Immature natural killer cell (primary cell): ENCODE data around the gene ETFB. TPM values are rescaled to one million over a fixed set of nuclear protein-coding genes. Genes with fewer than 3 reads are reported as not detected.
A peak's percentile ranks its signal among the peaks of the same experiment; 100 is the strongest.

Experiments
- DNase-seq, 3 donors: peaks; one replicate each; pipeline ENCODE4 v3.0.0; 2022; ENCODE audit warnings: mixed read lengths in 1 of 3
- H3K27ac Mint-ChIP-seq, 6 donors: one replicate each; pipeline ENCODE4 v1.8.0; 2020; ENCODE audit warnings: mixed read lengths in 6 of 6, mild to moderate bottlenecking in 5 of 6, inconsistent platforms in 4 of 6, moderate library complexity in 3 of 6
- H3K27me3 Mint-ChIP-seq, 3 donors: one replicate each; pipeline ENCODE4 v1.8.0; 2020 to 2021; ENCODE audit warnings: low read depth in 3 of 3, mild to moderate bottlenecking in 3 of 3, mixed read lengths in 3 of 3, moderate library complexity in 3 of 3, inconsistent platforms in 1 of 3
- H3K36me3 Mint-ChIP-seq, 3 donors: one replicate each; pipeline ENCODE4 v1.8.0; 2020; ENCODE audit warnings: mixed read lengths in 3 of 3, inconsistent platforms in 2 of 3, mild to moderate bottlenecking in 2 of 3
- H3K4me1 Mint-ChIP-seq, 2 donors: one replicate each; pipeline ENCODE4 v1.8.0; 2020; ENCODE audit warnings: inconsistent platforms in 2 of 2, mild to moderate bottlenecking in 2 of 2, mixed read lengths in 2 of 2, moderate library complexity in 1 of 2
- H3K4me3 Mint-ChIP-seq, 5 donors: one replicate each; pipeline ENCODE4 v1.8.0; 2020; ENCODE audit warnings: mild to moderate bottlenecking in 5 of 5, mixed read lengths in 5 of 5, inconsistent platforms in 3 of 5, moderate library complexity in 3 of 5
- H3K9me3 Mint-ChIP-seq, 6 donors: one replicate each; pipeline ENCODE4 v1.8.0; 2020; ENCODE audit warnings: mild to moderate bottlenecking in 6 of 6, mixed read lengths in 6 of 6, inconsistent platforms in 4 of 6, moderate library complexity in 3 of 6
- polyA plus RNA-seq, 3 donors: library from polyadenylated mRNA; unstranded; fragments of 300-500 nt; fragmentation: Illumina TruSeq; gene quantifications; one replicate each; pipeline ENCODE4 v1.2.3, GENCODE V29; 2021

ETFB gene
- polyA plus RNA-seq, 3 donors from 2014 or later: 49.9 to 74.4 (median 69.3) TPM

DNA sequence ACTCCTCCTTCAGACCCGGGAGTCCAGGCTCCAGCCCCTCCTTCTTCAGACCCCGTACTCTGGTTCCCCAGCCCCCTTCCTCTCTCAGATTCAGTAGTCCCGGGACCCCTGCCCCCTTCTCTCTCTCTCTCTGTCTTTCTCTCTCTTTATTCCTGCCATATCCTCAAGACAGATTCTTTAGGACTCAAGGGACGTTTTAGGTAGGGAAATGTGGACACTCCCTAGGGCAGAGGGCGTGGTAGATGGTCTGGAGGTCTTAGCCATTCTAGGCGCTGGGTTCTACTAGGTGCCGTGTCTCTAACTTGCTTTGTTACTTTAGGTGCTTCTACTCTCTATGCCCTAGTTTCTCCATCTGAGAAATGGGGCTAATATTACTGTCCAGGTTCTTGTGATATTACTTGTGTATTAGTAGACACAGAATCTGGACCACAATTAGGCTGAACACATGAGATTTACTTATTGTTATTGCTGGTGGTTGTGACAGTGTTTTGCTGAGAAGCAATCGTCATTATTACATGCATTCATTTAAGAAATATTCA, 25.0 kb upstream of the ETFB start:
- Mint-ChIP-seq H3K27me3 (peaks cover 6 to 15% (median 7%) of the 10 kb centered on the region in 3 donors), H3K36me3 (peaks cover 0 to 11% (median 7%) of the 10 kb centered on the region in 3 donors), H3K27ac (peak overlapping the region; percentile 86 to 98 (median 96)), H3K4me3 (peak overlapping the region; percentile 87 to 96 (median 92)), H3K4me1 (peaks cover 78 to 83% of the 10 kb centered on the region in 2 donors), H3K9me3 (no peaks in the 10 kb centered on the region)
- DNase-seq: no peak

DNA sequence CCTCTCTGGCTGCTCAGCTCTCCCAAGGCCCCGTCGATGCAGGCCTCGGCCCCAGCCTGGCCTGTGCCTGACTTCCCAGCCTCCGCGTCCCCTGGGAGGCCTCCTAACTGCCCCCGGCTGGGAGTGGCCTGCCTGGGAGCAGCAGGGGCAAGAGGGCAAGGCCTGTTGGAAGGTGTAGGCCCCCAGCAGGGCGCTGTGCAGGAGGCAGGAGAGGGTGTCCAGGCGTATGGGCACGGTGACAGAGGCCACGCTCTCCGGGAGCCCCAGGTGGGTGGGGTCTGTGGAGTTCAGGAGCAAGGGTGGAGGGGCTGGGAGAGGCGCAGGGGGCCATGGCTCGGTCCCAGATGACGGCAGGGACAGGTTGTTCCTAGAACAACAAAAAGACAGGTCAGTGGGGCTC, 23.0 kb upstream of the ETFB start:
- Mint-ChIP-seq H3K27me3 (peaks cover 2 to 8% (median 5%) of the 10 kb centered on the region in 3 donors), H3K4me3 (peak overlapping the region; percentile 87 to 96 (median 92)), H3K4me1 (peaks cover 71 to 72% of the 10 kb centered on the region in 2 donors), H3K27ac (peak overlapping the region; percentile 86 to 98 (median 96)), H3K36me3 (peaks cover 0 to 11% (median 7%) of the 10 kb centered on the region in 3 donors), H3K9me3 (no peaks in the 10 kb centered on the region)
- DNase-seq: no peak

DNA sequence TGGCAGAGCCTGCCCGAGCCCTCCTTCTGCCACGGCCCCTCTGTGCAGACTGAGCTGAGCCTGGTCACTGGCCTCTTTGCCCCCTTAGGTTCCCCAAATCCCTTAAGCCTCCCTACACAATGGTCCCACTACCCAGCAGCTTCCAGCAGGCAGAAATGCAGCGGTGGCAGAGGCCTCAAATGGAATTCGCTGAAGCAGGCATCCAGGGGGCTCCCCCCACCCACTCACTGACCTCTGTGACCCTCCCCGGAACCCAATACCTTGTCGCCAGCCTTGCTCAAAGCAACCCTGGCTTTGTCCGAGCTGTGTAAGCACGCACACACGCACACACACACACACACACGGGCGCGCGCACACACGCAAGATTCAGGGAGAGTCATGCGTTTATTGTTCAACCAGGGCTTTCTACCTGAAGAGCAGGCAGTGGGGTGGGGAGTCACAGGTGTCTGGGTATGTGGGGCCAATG, 21.8 kb upstream of the ETFB start, which contains the start of gene LIM2:
TSS of gene LIM2 (minus strand) at position 51 of the 466 bp plus-strand sequence. CDS start 531 bp downstream, outside the sequence.
- H3K4me3 Mint-ChIP-seq: peak within 1 kb of the TSS; percentile 87 to 96 (median 92)
- DNase-seq: peak in 1 of 3 donors; percentile 41
- peak within 1 kb of the TSS; percentile 84 to 98 (median 92) for H3K27ac Mint-ChIP-seq
- peaks cover 74% of the 10 kb centered on the region in 2 donors for H3K4me1 Mint-ChIP-seq
- H3K9me3 Mint-ChIP-seq: no peaks in the 10 kb centered on the region
- H3K36me3 Mint-ChIP-seq: peaks cover 0 to 11% (median 4%) of the 10 kb centered on the region in 3 donors
- H3K27me3 Mint-ChIP-seq: peaks cover 0 to 8% (median 2%) of the 10 kb centered on the region in 3 donors

DNA sequence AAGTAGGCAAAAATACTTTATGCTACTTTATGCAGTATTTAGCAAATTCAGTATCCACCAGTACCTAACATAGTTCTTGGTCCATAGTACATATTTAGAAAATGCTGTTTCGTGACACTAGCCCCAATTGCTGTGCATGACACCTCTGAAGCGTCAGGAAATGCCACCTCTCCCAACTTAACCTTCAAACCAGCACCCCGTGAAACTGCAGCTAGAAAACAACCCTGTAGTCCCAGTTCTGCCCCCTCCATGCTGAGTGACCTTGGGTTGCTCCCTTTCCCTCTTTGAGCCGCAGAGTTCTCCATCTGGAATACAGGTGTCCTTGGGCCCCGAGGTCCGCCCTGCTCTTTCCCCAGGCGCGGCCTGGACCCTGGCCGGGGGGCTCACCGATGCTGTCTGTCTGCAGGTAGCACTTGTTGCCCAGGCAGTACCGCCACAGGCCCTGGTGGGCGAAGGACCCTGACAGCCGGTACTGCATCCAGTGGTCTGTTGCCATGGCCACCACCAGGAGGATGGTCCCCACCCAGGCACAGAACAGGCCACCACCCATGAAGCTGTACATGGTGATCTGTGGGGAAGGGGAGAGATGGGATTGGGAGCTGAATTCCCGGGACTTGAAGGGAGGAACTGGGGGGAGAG, 20.8 kb upstream of the ETFB start:
- peak; percentile 67 to 76 (median 72) for DNase-seq
- Mint-ChIP-seq H3K36me3 (peaks cover 0 to 11% (median 4%) of the 10 kb centered on the region in 3 donors), H3K4me1 (peaks cover 78 to 79% of the 10 kb centered on the region in 2 donors), H3K27me3 (peaks cover 0 to 8% (median 2%) of the 10 kb centered on the region in 3 donors), H3K9me3 (no peaks in the 10 kb centered on the region), H3K27ac (peak overlapping the region; percentile 84 to 98 (median 92)), H3K4me3 (peak overlapping the region; percentile 87 to 96 (median 92))

DNA sequence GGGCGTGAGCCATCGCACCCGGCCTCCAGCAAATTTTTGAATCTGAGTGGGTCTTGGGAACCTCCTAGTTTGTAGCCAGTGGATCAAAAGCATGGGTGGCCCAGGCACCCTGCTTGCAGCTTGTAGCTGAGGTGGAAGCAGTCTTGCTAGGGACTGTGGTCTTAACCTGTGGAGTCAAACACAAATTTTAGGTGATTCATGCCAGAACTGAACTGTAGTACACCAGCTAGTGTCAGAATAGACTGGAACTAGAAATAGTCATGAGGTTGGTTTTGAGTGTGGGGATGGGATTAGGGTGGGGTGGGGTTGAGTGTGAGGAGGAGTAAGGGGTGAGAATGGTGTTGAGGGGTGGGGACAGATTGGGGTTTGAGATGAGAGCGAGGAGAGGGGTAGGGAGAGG, 15.8 kb upstream of the ETFB start:
- Mint-ChIP-seq H3K4me3 (peak overlapping the region in 4 of 5 donors; percentile 17 to 80 (median 50)), H3K36me3 (no peaks in the 10 kb centered on the region), H3K9me3 (no peaks in the 10 kb centered on the region), H3K27me3 (peaks cover 0 to 4% (median 2%) of the 10 kb centered on the region in 3 donors), H3K27ac (peak overlapping the region in 3 of 6 donors; percentile 56 to 67 (median 67)), H3K4me1 (peaks cover 68 to 70% of the 10 kb centered on the region in 2 donors)
- DNase-seq: no peak

DNA sequence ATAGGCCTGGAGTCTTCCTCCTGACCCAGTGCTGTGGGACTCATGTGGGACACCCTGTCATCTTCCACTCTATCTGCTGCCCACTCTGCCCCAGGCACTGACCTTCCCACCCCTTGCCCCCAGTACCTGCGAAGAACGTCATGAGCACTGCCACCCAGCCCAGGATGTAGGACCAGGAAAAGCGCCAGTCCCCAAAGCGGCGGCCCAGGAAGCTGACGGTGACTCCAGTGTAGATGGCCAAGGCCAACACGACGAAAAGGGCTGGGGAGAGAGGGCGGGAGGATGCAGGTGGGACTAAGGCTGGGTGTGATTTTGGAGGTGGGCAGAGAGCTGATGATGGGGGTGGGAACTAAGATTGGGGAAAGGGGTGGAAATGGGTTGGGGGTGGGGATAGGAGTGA, 14.2 kb upstream of the ETFB start:
- peaks cover 72 to 76% of the 10 kb centered on the region in 2 donors for H3K4me1 Mint-ChIP-seq
- peaks cover 5 to 13% (median 8%) of the 10 kb centered on the region in 3 donors for H3K27me3 Mint-ChIP-seq
- H3K27ac Mint-ChIP-seq: peak overlapping the region; percentile 59 to 90 (median 84)
- H3K36me3 Mint-ChIP-seq: no peaks in the 10 kb centered on the region
- no peak for DNase-seq
- peak overlapping the region in 4 of 5 donors; percentile 65 to 80 (median 72) for H3K4me3 Mint-ChIP-seq
- H3K9me3 Mint-ChIP-seq: no peaks in the 10 kb centered on the region

DNA sequence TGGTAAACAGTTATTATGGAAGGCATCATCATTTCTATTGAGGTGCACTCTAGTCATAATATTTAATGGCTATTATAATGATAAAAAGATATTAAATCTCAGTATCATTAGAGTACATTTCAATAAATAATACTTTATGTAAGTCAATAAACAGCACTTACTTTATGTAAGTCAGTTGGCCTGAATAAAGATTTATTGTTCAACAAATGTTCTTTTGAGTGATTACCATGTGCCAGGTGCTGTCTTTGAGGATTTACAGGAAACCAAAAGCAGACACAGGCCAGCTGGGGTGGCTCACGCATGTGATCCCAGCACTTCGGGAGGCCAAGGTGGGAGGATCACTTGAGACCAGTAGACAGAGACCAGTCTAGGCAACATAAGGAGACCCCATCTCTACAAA, 11.2 kb upstream of the ETFB start:
- DNase-seq: no peak
- Mint-ChIP-seq H3K4me3 (no peak overlapping the region), H3K27ac (no peak overlapping the region), H3K9me3 (no peaks in the 10 kb centered on the region), H3K4me1 (peaks cover 80 to 84% of the 10 kb centered on the region in 2 donors), H3K36me3 (no peaks in the 10 kb centered on the region), H3K27me3 (peaks cover 15 to 30% (median 15%) of the 10 kb centered on the region in 3 donors)

DNA sequence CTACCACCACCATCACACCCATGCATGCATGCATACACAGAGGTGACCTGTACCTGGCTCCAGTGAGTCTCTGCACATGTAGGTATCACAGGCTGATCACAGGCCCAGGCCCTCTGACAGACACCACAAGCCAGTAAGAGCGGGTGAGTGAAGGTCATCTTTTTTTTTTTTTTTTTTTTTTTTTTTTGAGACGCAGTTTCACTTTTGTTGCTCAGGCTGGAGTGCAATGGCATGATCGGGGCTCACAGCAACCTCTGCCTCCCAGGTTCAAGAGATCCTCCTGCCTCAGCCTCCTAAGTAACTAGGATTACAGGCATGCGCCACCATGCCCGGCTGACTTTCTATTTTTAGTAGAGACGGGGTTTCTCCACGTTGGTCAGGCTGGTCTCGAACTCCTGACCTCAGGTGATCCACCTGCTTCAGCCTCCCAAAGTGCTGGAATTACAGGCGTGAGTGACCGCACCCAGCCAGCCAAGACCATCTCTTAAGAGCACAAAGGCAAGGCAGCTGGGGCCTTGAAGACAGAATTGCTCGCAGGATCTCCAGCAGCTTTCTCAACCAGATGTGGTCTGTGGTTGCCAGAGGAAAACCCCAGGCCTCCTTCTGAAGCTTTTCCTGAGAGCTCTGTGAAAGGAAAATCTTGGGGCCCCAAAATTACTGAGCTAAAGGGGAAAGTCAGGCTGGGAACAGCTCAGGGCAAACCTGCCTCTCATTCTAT, 9.5 kb upstream of the ETFB start:
- Mint-ChIP-seq H3K9me3 (no peaks in the 10 kb centered on the region), H3K36me3 (peaks cover 10 to 15% (median 15%) of the 10 kb centered on the region in 3 donors), H3K4me3 (peak overlapping the region; percentile 79 to 100 (median 88)), H3K27ac (peak overlapping the region; percentile 94 to 100 (median 100)), H3K4me1 (peaks cover 63 to 66% of the 10 kb centered on the region in 2 donors), H3K27me3 (peaks cover 14 to 38% (median 17%) of the 10 kb centered on the region in 3 donors)
- DNase-seq: peak; percentile 62 to 73 (median 67)

DNA sequence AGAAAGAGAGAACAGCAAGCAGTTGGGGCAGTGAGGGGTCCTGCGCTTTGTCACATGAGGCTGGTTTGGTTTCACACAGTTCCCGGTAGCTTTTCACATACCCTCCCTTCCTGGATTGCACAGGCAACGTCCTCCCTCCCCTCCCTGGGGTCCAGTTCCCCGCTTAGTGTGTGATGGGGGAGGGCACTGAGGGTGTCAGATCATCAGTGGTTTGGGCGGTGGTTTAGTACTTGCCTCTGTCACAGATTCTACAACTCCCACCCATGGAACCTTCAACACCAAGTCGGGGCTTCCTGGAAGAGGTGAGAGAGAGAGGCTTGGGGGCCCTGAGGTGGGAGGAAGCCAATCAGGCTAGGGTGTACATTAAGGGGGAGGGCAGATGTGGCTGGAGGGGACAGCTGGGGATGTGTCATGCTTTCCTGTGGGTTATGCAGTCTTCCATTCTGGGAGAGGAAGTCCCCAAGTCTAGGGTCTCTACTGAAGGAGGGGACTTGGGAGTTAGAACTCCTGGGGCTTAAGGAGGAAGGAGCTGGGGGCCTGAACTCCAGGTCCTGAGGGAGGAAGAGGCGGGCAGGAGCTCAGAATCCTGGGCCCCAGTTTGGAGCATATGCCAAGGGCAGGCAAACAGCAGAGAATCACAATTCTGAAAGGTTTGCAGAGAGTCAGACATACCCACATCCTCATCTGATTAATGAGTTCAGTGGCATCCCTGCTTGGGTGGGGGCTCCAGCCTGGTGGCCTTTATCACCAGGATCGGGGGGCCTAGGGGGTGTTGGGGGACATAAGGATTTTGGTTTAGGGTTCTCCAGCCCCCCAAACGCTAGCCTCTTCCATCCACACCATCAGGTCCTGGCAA, 6.7 kb upstream of the ETFB start, which contains the start of gene NKG7:
TSS of gene NKG7 (minus strand) at position 6 of the 856 bp plus-strand sequence. CDS start 119 bp downstream, outside the sequence.
- H3K4me3 Mint-ChIP-seq: peak within 1 kb of the TSS; percentile 94 to 100 (median 98)
- H3K4me1 Mint-ChIP-seq: peaks cover 53 to 62% of the 10 kb centered on the region in 2 donors
- H3K9me3 Mint-ChIP-seq: no peaks in the 10 kb centered on the region
- peaks cover 18 to 50% (median 24%) of the 10 kb centered on the region in 3 donors for H3K27me3 Mint-ChIP-seq
- DNase-seq: peak; percentile 97 to 98 (median 98)
- peaks cover 17 to 27% (median 22%) of the 10 kb centered on the region in 3 donors for H3K36me3 Mint-ChIP-seq
- H3K27ac Mint-ChIP-seq: peak within 1 kb of the TSS; percentile 94 to 100 (median 100)

DNA sequence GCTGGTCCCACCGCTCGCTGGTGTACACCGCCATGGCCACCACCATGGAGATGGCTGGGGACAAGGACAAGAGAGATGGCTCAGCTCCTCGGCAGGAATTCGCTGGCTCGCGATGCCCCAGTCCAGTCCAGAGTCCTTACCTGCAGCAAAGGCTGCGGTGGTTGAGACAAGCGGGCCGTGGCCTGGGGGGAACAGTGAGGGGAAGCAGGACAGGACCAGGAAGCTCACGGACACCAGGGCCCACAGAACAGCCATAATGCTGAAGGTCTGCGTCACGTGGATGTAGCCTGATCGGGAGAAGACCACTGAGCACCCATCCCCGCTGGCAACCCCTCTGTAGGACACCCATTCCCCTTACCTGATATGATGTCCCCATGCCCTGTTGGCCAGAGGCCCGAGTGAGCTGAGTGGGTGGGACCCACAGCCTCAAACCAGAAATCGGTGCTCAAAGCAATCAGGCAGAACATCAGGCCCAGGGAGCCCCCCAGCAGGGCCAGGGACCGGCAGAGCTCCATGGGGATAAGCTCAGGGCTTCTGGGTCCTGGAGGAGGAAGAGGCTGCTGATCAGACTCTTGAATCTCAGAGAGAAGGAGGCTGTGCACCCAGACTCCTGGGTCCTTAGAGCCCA, 5.9 kb upstream of the ETFB start:
- Mint-ChIP-seq H3K4me3 (peak overlapping the region; percentile 94 to 100 (median 98)), H3K4me1 (peaks cover 57 to 66% of the 10 kb centered on the region in 2 donors), H3K27ac (peak overlapping the region; percentile 94 to 100 (median 100)), H3K27me3 (peaks cover 23 to 55% (median 30%) of the 10 kb centered on the region in 3 donors), H3K36me3 (peaks cover 17 to 27% (median 22%) of the 10 kb centered on the region in 3 donors), H3K9me3 (no peaks in the 10 kb centered on the region)
- no peak for DNase-seq

DNA sequence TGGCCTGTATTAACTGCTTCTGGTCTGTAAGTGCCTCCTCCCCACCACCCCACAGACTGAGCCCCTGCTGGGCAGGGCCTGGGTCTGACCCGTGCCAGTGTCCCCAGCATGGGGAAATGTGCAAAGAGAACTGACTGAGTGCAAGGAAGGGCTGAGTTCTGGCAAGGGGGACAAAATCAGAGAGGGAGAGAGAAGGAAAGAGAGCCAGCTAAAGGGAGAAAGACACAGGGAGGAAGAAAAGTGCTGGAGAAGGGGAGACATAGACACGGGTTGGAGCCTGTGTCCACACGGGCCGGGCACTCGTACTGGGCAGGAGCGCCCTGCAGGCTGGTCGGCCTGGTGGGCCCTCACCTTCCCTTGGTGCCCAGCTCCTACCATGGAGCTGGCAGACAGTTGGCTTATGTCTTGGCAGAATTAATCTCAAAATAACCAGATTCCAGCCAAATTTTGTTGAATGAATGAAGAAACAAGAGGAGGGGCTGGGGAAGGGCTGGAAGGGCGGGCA, 5.0 kb upstream of the ETFB start:
- Mint-ChIP-seq H3K4me1 (peaks cover 52 to 66% of the 10 kb centered on the region in 2 donors), H3K27me3 (peaks cover 29 to 59% (median 38%) of the 10 kb centered on the region in 3 donors), H3K36me3 (peaks cover 17 to 27% (median 22%) of the 10 kb centered on the region in 3 donors), H3K27ac (peak overlapping the region; percentile 94 to 100 (median 100)), H3K9me3 (no peaks in the 10 kb centered on the region), H3K4me3 (peak overlapping the region; percentile 94 to 100 (median 98))
- no peak for DNase-seq

DNA sequence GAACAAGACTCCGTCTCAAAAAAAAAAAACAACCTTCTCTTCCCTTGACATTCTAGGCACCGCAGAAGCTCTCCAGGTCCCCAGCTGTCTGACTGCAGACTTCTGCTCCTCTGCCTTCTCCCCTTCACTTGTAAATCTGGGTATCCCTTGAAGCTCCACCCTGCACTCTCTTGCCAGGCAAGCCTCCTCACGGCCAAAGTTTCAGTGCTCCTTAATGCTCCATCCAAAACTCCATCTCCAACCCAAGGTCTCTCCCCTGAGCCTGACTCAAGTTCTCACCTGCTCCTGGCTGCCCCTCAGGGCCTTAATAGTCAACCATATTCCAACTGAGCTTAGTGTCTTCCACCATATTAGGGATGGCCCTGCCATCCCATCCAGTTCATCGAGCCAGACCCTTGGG, 4.0 kb upstream of the ETFB start:
- Mint-ChIP-seq H3K27ac (peak overlapping the region; percentile 94 to 100 (median 100)), H3K27me3 (peaks cover 30 to 57% (median 33%) of the 10 kb centered on the region in 3 donors), H3K4me3 (peak overlapping the region; percentile 94 to 100 (median 98)), H3K9me3 (no peaks in the 10 kb centered on the region), H3K36me3 (peaks cover 17 to 27% (median 22%) of the 10 kb centered on the region in 3 donors), H3K4me1 (peaks cover 50 to 66% of the 10 kb centered on the region in 2 donors)
- DNase-seq: no peak
